Stimulated activated CD4-positive, alpha-beta T cell treated with anti-CD3 and anti-CD28 coated beads, Interleukin-2, amount 100 ng/mL, for 4 hours (primary cell): ENCODE results near the gene ACSS1.

ENCODE experiments used
- DNase-seq: peaks from one replicate; pipeline ENCODE4 v3.0.0-alpha.2; 2020; ENCODE audit warnings: low read depth

The ACSS1 gene

GRCh38 chr20:24993337-24994185 is 64.4 kb downstream of the ACSS1 start:
- no peak for DNase-seq

- peak; percentile 95 for DNase-seq
These were observed 65.3 kb downstream of the ACSS1 start, which contains the start of gene APMAP for GRCh38 chr20:24992487-24993205. TSS of gene APMAP (minus strand) at chr20:24992751. CDS start at chr20:24992688, 63 bp downstream.

GRCh38 chr20:24991897-24992486 is 65.9 kb downstream of the ACSS1 start:
- no peak for DNase-seq

- DNase-seq: no peak
These were observed 67.1 kb downstream of the ACSS1 start for GRCh38 chr20:24990810-24991252.

- DNase-seq: no peak
These were observed 68.8 kb downstream of the ACSS1 start for GRCh38 chr20:24989162-24989561.

- no peak for DNase-seq
These were observed 69.8 kb downstream of the ACSS1 start for GRCh38 chr20:24987873-24988835.

GRCh38 chr20:24987244-24987643 is 70.7 kb downstream of the ACSS1 start:
- DNase-seq: peak; percentile 19

- DNase-seq: no peak
These were observed 71.4 kb downstream of the ACSS1 start for GRCh38 chr20:24986436-24987015.

GRCh38 chr20:24985802-24986201 is 72.1 kb downstream of the ACSS1 start:
- no peak for DNase-seq

- DNase-seq: no peak
These were observed 72.8 kb downstream of the ACSS1 start for GRCh38 chr20:24984961-24985640.

- DNase-seq: no peak
These were observed 74.0 kb downstream of the ACSS1 start for GRCh38 chr20:24983896-24984295.

GRCh38 chr20:24981790-24982189 is 76.1 kb downstream of the ACSS1 start:
- no peak for DNase-seq

- DNase-seq: no peak
These were observed 76.7 kb downstream of the ACSS1 start for GRCh38 chr20:24981282-24981681.

GRCh38 chr20:24980291-24981053 is 77.5 kb downstream of the ACSS1 start:
- DNase-seq: no peak

GRCh38 chr20:24979036-24979960 is 78.6 kb downstream of the ACSS1 start:
- no peak for DNase-seq

- no peak for DNase-seq
These were observed 79.4 kb downstream of the ACSS1 start for GRCh38 chr20:24978513-24978912.

GRCh38 chr20:24977797-24978196 is 80.1 kb downstream of the ACSS1 start:
- DNase-seq: no peak

- DNase-seq: no peak
These were observed 80.6 kb downstream of the ACSS1 start for GRCh38 chr20:24977336-24977735.

- DNase-seq: no peak
These were observed 85.6 kb downstream of the ACSS1 start for GRCh38 chr20:24972341-24972740.
